ENCODE measurements around the gene ZNF91. TPM values are rescaled to one million over a fixed set of nuclear protein-coding genes. Genes with fewer than 3 reads are reported as not detected.

Gene ZNF91
- total RNA-seq, 1 experiment from 2014 or later: 43.5 TPM

DNA sequence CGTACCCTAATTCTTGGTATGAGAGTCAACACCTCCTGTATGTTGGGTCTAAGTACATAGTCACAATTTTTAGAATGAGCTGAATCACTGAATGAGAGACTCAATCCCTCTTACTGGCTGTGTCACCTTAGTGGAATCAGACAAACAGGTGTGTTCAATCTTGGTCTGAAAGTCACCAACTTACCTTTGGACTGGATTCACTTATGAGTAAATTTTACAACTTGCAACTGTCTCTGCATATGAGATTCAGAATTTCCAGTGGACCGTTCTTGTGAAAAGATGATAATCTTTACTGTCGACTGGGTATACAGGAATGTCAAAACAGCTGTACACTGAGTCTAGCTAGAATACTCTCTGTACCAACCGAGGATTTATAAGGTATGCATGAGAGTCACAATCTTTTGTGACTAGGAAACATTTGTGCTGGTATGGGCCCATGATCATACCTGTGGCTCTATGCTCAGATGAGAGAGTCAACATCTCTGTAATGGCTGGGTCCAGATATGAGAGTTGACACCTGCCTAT, 5.9 kb upstream of the ZNF91 start:
- H3K23me2 ChIP-seq (ENCODE audit: insufficient read length, low read depth, low read length, poor library complexity, severe bottlenecking): no peaks in the 10 kb centered on the region
- no peak overlapping the region for H4K5ac ChIP-seq (ENCODE audit: insufficient read length, low read depth, low read length)
- H3K18ac ChIP-seq (ENCODE audit: insufficient read length, low read depth, low read length): no peak overlapping the region
- H2BK5ac ChIP-seq (ENCODE audit: insufficient read length, low read length): no peak overlapping the region
- no peak overlapping the region for H3K23ac ChIP-seq (ENCODE audit: insufficient read length, low read depth, low read length)
- H4K20me1 ChIP-seq (ENCODE audit: control insufficient read depth, insufficient read depth, insufficient read length): no peaks in the 10 kb centered on the region
- H3K27ac ChIP-seq (ENCODE audit: insufficient read length, low read depth, low read length): no peak overlapping the region
- H3T11ph ChIP-seq (ENCODE audit: low read length): no peak overlapping the region
- no peak overlapping the region for H2BK120ac ChIP-seq (ENCODE audit: low read depth, low read length, poor library complexity, severe bottlenecking)
- no peak overlapping the region for H2BK20ac ChIP-seq (ENCODE audit: low read depth, low read length, poor library complexity, severe bottlenecking)
- Mint-ChIP-seq H3K27me3 (ENCODE audit: low read depth) (no peaks in the 10 kb centered on the region), H3K27ac (no peak overlapping the region), H3K4me3 (no peak overlapping the region), H3K36me3 (ENCODE audit: insufficient read depth in 1 of 3, low read depth in 3 of 3) (peaks cover 58 to 62% (median 60%) of the 10 kb centered on the region in 3 experiments), H3K4me1 (peaks cover 0 to 2% of the 10 kb centered on the region in 2 experiments; a peak in 1 of 4 replicates), H3K9me3 (no peaks in the 10 kb centered on the region)
- no peak overlapping the region for H2AFZ ChIP-seq (ENCODE audit: low read length)
- no peaks in the 10 kb centered on the region for H3K27me3 ChIP-seq (ENCODE audit: insufficient read depth, low read length)
- H2BK12ac ChIP-seq (ENCODE audit: insufficient read length, low read depth, low read length): no peak overlapping the region
- no peak overlapping the region for H4K91ac ChIP-seq (ENCODE audit: insufficient read length, low read depth, low read length)
- no peak overlapping the region for H3K4ac ChIP-seq (ENCODE audit: low read depth, low read length)
- no peaks in the 10 kb centered on the region; the same call in 1 of the 2 replicates for H3K79me2 ChIP-seq (ENCODE audit: insufficient read depth, low read length)
- no peak overlapping the region for H3K9ac ChIP-seq (ENCODE audit: extremely low read depth, insufficient read length, low read length)
- no peak overlapping the region for H2BK15ac ChIP-seq (ENCODE audit: low read depth, low read length)
- WGBS (ENCODE audit: extremely low coverage, insufficient read length, low lambda C conversion rate): no CpG with 5 or more reads among the region's 4 CpGs
- H3K9me3 ChIP-seq (ENCODE audit: control insufficient read depth, low read depth, low read length): no peaks in the 10 kb centered on the region
- H3K56ac ChIP-seq (ENCODE audit: insufficient read length, low read depth, low read length): no peak overlapping the region
- H3K14ac ChIP-seq (ENCODE audit: insufficient read depth, low read length): no peak overlapping the region
- no peak overlapping the region for H3K4me2 ChIP-seq (ENCODE audit: insufficient read depth, insufficient read length, low read length)
- DNase-seq: no peak
- H3K4me1 ChIP-seq (ENCODE audit: insufficient read depth, low read length): no peaks in the 10 kb centered on the region
- H4K8ac ChIP-seq (replicated peaks; ENCODE audit: insufficient read length, low read depth, low read length): no peak overlapping the region
- TF ChIP-seq, protein P1, sequence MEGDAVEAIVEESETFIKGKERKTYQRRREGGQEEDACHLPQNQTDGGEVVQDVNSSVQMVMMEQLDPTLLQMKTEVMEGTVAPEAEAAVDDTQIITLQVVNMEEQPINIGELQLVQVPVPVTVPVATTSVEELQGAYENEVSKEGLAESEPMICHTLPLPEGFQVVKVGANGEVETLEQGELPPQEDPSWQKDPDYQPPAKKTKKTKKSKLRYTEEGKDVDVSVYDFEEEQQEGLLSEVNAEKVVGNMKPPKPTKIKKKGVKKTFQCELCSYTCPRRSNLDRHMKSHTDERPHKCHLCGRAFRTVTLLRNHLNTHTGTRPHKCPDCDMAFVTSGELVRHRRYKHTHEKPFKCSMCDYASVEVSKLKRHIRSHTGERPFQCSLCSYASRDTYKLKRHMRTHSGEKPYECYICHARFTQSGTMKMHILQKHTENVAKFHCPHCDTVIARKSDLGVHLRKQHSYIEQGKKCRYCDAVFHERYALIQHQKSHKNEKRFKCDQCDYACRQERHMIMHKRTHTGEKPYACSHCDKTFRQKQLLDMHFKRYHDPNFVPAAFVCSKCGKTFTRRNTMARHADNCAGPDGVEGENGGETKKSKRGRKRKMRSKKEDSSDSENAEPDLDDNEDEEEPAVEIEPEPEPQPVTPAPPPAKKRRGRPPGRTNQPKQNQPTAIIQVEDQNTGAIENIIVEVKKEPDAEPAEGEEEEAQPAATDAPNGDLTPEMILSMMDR (conservative IDR thresholded peaks at IDR 0.05): no peak
- no peak overlapping the region for H2AK5ac ChIP-seq (ENCODE audit: insufficient read length, low read length)
- H3K79me1 ChIP-seq (ENCODE audit: insufficient read depth, low read depth, low read length, poor library complexity, severe bottlenecking): no peaks in the 10 kb centered on the region

Measured in H9 (cell line).